Stimulated activated CD4-positive, alpha-beta T cell treated with anti-CD3 and anti-CD28 coated beads, Interleukin-1b, Interleukin-23, amount 100 ng/mL, for 48 hours (primary cell): ENCODE measurements around the gene RIPK1.
"Not testable (repeated sequence)": the region's sequence is repeated elsewhere in the genome, so short reads cannot be mapped to it uniquely, and the experiment has no call there.

Experiments used
- DNase-seq: peaks from one replicate; pipeline ENCODE4 v3.0.0-alpha.2; 2020

The RIPK1 gene

GRCh38 chr6:3046295-3046694, 22.0 kb upstream of the RIPK1 start:
- no peak for DNase-seq

DNA sequence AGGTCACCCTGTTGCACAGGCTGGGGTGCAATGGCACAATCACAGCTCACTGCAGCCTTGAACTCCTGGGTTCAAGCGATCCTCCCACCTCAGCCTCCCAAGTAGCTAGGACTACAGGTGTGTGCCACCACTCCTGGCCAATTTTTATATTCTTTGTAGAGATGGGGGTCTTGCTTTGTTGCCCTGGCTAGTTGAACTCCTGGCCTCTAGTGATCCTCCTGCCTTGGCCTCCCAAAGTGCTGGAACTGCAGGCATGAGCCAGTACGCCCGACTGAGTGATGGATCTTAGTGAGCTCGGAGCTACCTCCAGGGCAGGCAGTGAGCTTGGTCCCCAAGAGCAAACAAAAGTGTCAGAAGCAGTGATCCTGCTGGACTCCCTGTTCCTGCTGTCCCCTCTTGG, 20.3 kb upstream of the RIPK1 start:
- DNase-seq, result not testable (repeated sequence)

DNA sequence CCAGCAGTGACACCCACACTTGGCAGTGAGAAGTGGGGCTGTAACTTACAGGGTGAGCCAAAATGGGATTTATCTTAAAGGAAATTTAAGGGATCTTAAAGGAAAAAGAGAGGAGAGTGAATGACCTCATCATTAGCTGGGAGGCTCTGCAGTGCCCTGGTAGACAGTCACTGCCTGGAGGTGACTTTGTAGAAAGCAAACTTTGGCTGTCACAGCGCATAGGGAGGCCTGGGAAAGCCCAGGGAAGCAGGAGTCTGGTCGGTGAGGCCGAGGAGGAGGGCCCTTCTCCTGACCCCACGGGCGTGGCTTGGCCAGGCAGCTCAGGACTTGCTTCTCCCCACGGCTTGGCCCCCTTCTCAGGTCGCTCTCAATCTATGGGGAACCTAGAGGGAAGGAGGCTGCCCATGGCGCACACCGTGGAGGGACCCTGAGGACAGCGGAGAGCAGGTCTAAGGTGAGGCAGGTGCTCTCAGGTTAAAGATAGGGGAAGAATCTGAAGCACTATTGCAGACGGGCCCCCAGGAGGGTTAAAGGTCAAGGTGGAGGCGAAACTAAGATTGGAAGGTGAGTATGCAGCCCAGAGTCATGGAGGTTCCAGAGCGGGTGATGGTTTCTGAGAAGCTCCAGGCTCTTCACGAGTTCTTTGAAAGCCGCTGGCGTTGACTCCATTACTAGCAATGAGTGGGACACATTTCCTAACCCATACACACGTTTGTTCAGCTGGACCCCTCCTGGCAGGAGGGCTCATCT, 15.6 kb upstream of the RIPK1 start:
- DNase-seq, result no peak

DNA sequence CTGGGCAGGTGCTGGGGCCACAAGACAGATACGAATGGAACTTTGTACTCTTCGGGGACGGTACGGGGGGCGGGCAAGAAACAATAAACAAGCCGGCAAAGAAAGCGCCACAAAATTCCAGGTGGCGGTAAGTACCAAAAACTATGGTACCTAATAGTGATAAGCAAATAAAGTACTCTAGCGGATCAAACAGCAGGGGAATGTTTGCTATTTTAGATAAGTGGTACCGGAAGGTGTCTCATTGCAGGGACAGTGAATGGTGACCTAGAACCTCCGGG, 15.1 kb upstream of the RIPK1 start:
- DNase-seq, result no peak

GRCh38 chr6:3054229-3055157, 13.8 kb upstream of the RIPK1 start:
- DNase-seq, result not testable (repeated sequence)

- not testable (repeated sequence) for DNase-seq
Observed at GRCh38 chr6:3055158-3055499, 13.2 kb upstream of the RIPK1 start.

- no peak for DNase-seq
Observed at GRCh38 chr6:3057063-3057770, 11.1 kb upstream of the RIPK1 start.

DNA sequence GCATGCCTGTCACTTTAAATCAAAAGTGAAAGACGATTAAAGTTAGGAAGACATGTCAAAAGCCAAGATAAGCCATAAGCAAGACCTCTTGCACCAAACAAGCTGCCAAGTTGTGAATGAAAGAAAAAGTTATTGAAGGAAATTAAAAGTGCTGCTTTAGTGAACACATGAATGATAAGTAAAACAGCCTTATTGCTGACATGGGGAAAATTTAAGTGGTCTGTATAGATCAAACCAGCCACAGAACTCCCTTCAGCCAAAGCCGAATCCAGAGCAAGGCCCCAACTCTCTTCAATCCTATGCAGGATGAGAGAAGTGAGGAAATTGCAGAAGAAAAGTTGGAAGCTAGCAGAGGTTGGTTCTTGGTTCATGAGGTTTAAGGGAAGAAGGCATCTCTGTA, 9.3 kb upstream of the RIPK1 start:
- DNase-seq, result no peak

DNA sequence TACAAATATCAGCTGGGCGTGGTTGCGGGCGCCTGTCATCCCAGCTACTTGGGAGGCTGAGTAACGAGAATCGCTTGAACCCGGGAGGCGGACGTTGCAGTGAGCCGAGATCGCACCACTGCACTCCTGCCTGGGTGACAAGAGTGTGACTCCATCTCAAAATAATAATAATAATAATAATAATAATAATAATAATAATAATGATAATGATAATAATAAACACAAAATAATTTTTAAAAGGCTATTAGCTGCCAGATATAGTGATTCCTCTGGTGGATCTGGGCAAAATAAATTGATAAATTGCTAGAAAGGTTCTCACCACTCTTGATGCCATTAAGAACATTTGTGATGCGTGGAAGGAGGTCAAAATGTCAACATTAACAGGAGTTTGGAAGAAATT, 8.2 kb upstream of the RIPK1 start:
- DNase-seq, result not testable (repeated sequence)

DNA sequence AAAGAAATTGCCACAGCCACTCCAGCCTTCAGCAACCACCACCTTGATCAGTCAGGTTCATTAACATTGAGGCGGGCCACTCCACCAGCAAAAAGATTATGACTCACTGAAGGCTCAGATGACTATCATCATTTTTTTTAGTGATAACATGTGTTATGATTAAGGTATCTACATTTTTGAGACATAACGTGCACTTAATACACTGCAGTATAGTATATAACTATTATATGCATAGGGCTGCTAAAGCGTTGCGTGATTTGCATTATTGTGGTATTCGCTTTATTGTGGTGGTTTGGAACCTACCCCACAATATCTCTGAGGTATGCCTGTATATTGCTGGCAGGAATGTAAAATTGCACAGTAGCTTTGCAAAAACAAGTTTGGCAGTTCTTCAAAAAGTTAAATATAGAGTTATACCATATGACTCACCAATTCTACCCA, 6.8 kb upstream of the RIPK1 start:
- DNase-seq, result peak; percentile 41

DNA sequence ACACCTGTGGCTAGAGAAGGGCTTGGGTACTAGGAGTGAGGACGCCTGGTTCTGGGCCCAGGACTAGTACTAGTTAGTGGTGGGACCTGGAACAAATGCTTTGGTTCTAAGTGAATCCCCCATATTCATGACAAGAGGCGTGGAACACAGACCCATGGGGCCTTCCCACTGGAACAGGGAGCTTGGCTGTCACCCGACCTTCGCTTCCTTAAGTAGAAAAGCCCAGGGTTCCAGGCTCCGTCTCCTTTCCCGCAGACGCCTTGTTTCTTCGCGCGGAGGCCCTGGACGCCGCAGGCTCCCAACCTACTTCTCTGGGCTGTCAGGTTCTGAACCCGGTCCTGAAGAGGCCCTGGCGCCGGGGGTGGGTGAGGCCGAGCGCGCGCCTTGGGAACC, 5.0 kb upstream of the RIPK1 start:
- not testable (repeated sequence) for DNase-seq

GRCh38 chr6:3063733-3064700, 4.3 kb upstream of the RIPK1 start:
- peak; percentile 91 for DNase-seq

GRCh38 chr6:3071568-3071967, 3.3 kb downstream of the RIPK1 start:
- no peak for DNase-seq

DNA sequence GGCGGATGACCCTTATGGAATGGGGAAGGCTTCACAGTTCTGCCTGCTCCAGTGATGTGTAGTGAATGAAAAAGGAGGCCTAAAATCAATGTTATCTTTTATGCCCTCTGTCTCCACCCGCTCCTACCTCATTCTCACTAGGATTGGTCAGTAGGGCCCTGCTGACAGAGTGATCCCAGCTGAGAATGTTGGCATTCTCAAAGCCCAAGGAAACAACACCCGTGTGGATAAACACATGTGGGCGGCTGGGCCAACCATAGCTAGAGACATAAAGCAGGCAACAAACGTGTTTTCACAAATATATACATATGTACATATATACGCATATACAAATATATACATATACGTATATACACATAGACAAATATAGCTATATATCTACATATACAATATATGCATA, 4.5 kb downstream of the RIPK1 start:
- DNase-seq, result no peak

GRCh38 chr6:3073382-3073781, 5.1 kb downstream of the RIPK1 start:
- no peak for DNase-seq

GRCh38 chr6:3075772-3076113, 7.4 kb downstream of the RIPK1 start:
- DNase-seq, result no peak

DNA sequence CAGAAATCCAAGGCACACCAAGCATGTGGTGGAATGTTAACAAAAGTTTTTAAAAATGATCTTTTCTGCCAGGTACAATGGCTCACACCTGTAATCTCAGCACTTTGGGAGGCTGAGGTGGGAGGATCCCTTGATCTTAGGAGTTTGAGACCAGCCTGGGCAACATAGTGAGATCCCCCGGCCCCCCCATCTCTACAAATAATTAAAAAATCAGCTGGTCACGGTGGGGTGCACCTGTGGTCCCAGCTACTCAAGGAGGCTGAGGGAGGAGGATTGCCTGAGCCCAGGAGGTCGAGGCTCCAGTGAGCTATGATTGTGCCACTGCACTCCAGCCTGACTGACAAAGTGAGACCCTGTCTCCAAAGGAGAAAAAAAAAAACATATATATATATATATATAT, 8.0 kb downstream of the RIPK1 start:
- DNase-seq, result no peak

- no peak for DNase-seq
Observed at GRCh38 chr6:3077430-3077829, 9.1 kb downstream of the RIPK1 start.

- not testable (repeated sequence) for DNase-seq
Observed at GRCh38 chr6:3078952-3079351, 10.7 kb downstream of the RIPK1 start.

- DNase-seq, result no peak
Observed at GRCh38 chr6:3079682-3080081, 11.4 kb downstream of the RIPK1 start.

GRCh38 chr6:3081960-3082359, 13.7 kb downstream of the RIPK1 start:
- DNase-seq, result no peak

DNA sequence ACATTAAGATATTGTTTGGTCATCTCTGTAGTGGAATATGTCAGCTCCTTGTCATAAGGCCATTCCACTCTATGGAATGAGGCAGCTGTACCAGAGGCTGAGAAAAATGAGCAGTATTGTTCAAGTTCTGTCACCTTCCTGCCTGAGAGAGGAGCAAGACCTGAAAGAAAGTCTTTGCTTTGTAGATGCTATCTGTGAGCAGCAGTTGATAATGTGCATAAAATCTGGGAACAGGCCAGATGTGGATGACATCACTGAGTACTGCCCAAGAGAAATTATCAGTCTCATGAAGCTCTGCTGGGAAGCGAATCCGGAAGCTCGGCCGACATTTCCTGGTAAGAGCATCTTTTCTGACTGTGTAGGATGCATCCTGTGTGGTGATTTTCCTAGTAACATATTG, 16.8 kb downstream of the RIPK1 start:
- no peak for DNase-seq
